Skeletal muscle satellite cell (primary cell): ENCODE results near the gene PPP3CA.
"Not testable (repeated sequence)": the region's sequence is repeated elsewhere in the genome, so short reads cannot be mapped to it uniquely, and the experiment has no call there.

Experiments used
- H3K27me3 ChIP-seq: 2 replicates; pipeline ENCODE4 v1.7.0; 2013; ENCODE audit warnings: low read length; ENCODE audit not compliant: control insufficient read depth, insufficient read depth
- H3K36me3 ChIP-seq: 2 replicates; pipeline ENCODE4 v1.7.0; 2013; ENCODE audit warnings: mild to moderate bottlenecking, control low read depth, low read length; ENCODE audit not compliant: insufficient read depth
- H3K4me1 ChIP-seq: 2 replicates; pipeline ENCODE4 v1.7.0; 2013; ENCODE audit warnings: low read length; ENCODE audit not compliant: control insufficient read depth, insufficient read depth
- H3K4me2 ChIP-seq: 2 replicates; pipeline ENCODE4 v1.7.0; 2013; ENCODE audit warnings: mild to moderate bottlenecking, low read length
- H3K4me3 ChIP-seq: 2 replicates; pipeline ENCODE4 v1.7.0; 2013; ENCODE audit warnings: low read length
- H3K9ac ChIP-seq: 2 replicates; pipeline ENCODE4 v1.7.0; 2013; ENCODE audit warnings: mild to moderate bottlenecking, low read depth, low read length, moderate library complexity
- H3K9me3 ChIP-seq: replicated peaks from 2 replicates; pipeline ENCODE4 v1.7.0; 2013; ENCODE audit warnings: mild to moderate bottlenecking, control low read depth, low read length

Gene PPP3CA

GRCh38 chr4:101102114-101102742 lies 245.1 kb downstream of the PPP3CA start:
- Histone ChIP-seq H3K27me3 (no peaks in the 10 kb centered on the region), H3K36me3 (no peaks in the 10 kb centered on the region), H3K4me1 (peaks cover 18% of the 10 kb centered on the region), H3K4me3 (no peak overlapping the region), H3K9ac (no peak overlapping the region), H3K9me3 (no peaks in the 10 kb centered on the region), H3K4me2 (peak overlapping the region; percentile 14)

- no peaks in the 10 kb centered on the region for H3K36me3 ChIP-seq
- H3K4me2 ChIP-seq = no peak overlapping the region
- H3K9ac ChIP-seq = no peak overlapping the region
- H3K27me3 ChIP-seq = no peaks in the 10 kb centered on the region
- H3K4me1 ChIP-seq = peaks cover 18% of the 10 kb centered on the region
- no peaks in the 10 kb centered on the region for H3K9me3 ChIP-seq
- H3K4me3 ChIP-seq = no peak overlapping the region
These were observed 246.3 kb downstream of the PPP3CA start for GRCh38 chr4:101101072-101101471.

- Histone ChIP-seq H3K9me3 (no peaks in the 10 kb centered on the region), H3K9ac (no peak overlapping the region), H3K4me2 (no peak overlapping the region), H3K4me1 (peaks cover 13% of the 10 kb centered on the region), H3K27me3 (no peaks in the 10 kb centered on the region), H3K4me3 (no peak overlapping the region), H3K36me3 (no peaks in the 10 kb centered on the region)
These were observed 248.5 kb downstream of the PPP3CA start for GRCh38 chr4:101098666-101099400.

GRCh38 chr4:101092609-101093008 lies 254.7 kb downstream of the PPP3CA start:
- H3K4me2 ChIP-seq, H3K4me3 ChIP-seq, H3K9ac ChIP-seq, H3K9me3 ChIP-seq, H3K36me3 ChIP-seq, H3K4me1 ChIP-seq, H3K27me3 ChIP-seq: not testable (repeated sequence)

- no peak overlapping the region for H3K4me3 ChIP-seq
- H3K27me3 ChIP-seq = no peaks in the 10 kb centered on the region
- no peak overlapping the region for H3K9ac ChIP-seq
- H3K36me3 ChIP-seq = peaks cover 7% of the 10 kb centered on the region
- no peaks in the 10 kb centered on the region for H3K9me3 ChIP-seq
- no peaks in the 10 kb centered on the region for H3K4me1 ChIP-seq
- H3K4me2 ChIP-seq = no peak overlapping the region
These were observed 258.2 kb downstream of the PPP3CA start for GRCh38 chr4:101089168-101089567.

- H3K9me3 ChIP-seq = no peaks in the 10 kb centered on the region
- H3K9ac ChIP-seq = no peak overlapping the region
- H3K36me3 ChIP-seq = peaks cover 3% of the 10 kb centered on the region
- H3K4me2 ChIP-seq = no peak overlapping the region
- no peaks in the 10 kb centered on the region for H3K4me1 ChIP-seq
- H3K27me3 ChIP-seq = no peaks in the 10 kb centered on the region
- H3K4me3 ChIP-seq = no peak overlapping the region
These were observed 260.3 kb downstream of the PPP3CA start for GRCh38 chr4:101086801-101087586.

GRCh38 chr4:101083131-101083530 lies 264.2 kb downstream of the PPP3CA start:
- Histone ChIP-seq H3K4me2 (no peak overlapping the region), H3K9ac (no peak overlapping the region), H3K36me3 (no peaks in the 10 kb centered on the region), H3K4me3 (no peak overlapping the region), H3K27me3 (no peaks in the 10 kb centered on the region), H3K4me1 (no peaks in the 10 kb centered on the region), H3K9me3 (no peaks in the 10 kb centered on the region)

- Histone ChIP-seq H3K4me3 (no peak overlapping the region), H3K4me2 (no peak overlapping the region), H3K36me3 (no peaks in the 10 kb centered on the region)
These were observed 265.5 kb downstream of the PPP3CA start for GRCh38 chr4:101081695-101082369.

GRCh38 chr4:101081166-101081565 lies 266.2 kb downstream of the PPP3CA start:
- H3K27me3 ChIP-seq = no peaks in the 10 kb centered on the region
- H3K4me1 ChIP-seq = no peaks in the 10 kb centered on the region
- no peak overlapping the region for H3K9ac ChIP-seq
- H3K4me3 ChIP-seq = no peak overlapping the region
- H3K4me2 ChIP-seq = no peak overlapping the region
- no peaks in the 10 kb centered on the region for H3K36me3 ChIP-seq
- H3K9me3 ChIP-seq = no peaks in the 10 kb centered on the region

More at GRCh38 chr4:101081695-101082369, 265.5 kb downstream of the PPP3CA start:
- no peaks in the 10 kb centered on the region for H3K9me3 ChIP-seq
- no peak overlapping the region for H3K9ac ChIP-seq
- no peaks in the 10 kb centered on the region for H3K4me1 ChIP-seq
- no peaks in the 10 kb centered on the region for H3K27me3 ChIP-seq

GRCh38 chr4:101078950-101079349 lies 268.4 kb downstream of the PPP3CA start:
- no peak overlapping the region for H3K4me3 ChIP-seq
- no peaks in the 10 kb centered on the region for H3K9me3 ChIP-seq

GRCh38 chr4:101076032-101076431 lies 271.3 kb downstream of the PPP3CA start:
- no peaks in the 10 kb centered on the region for H3K4me1 ChIP-seq
- no peak overlapping the region for H3K4me3 ChIP-seq
- H3K9ac ChIP-seq = no peak overlapping the region
- no peaks in the 10 kb centered on the region for H3K36me3 ChIP-seq
- no peak overlapping the region for H3K4me2 ChIP-seq
- H3K9me3 ChIP-seq = no peaks in the 10 kb centered on the region
- H3K27me3 ChIP-seq = no peaks in the 10 kb centered on the region

More at GRCh38 chr4:101078950-101079349, 268.4 kb downstream of the PPP3CA start:
- H3K9ac ChIP-seq = no peak overlapping the region
- H3K27me3 ChIP-seq = no peaks in the 10 kb centered on the region
- H3K36me3 ChIP-seq = no peaks in the 10 kb centered on the region
- H3K4me2 ChIP-seq = no peak overlapping the region
- no peaks in the 10 kb centered on the region for H3K4me1 ChIP-seq
